A549 (cell line): Measurements from ENCODE around the gene SOX15. TPM values are rescaled to one million over a fixed set of nuclear protein-coding genes. Genes with fewer than 3 reads are reported as not detected.
"Not testable (repeated sequence)": the region's sequence is repeated elsewhere in the genome, so short reads cannot be mapped to it uniquely, and the experiment has no call there.

Experiments
- ATAC-seq, 2 experiments: fragments of 200-7000 bp in 1 of 2; fragments of >200 bp in 1 of 2; cut with Nextera tagmentation in 1 of 2; cut with Tn5 transposase in 1 of 2; 3 replicates each; pipeline versions ENCODE4 v1.8.0 to v1.9.1; 2018 to 2020; ENCODE audit warnings: mild to moderate bottlenecking in 1 of 2, moderate library complexity in 1 of 2
- CTCF ChIA-PET: fragments of 300-600 bp; sonication (Branson Sonifier 250); formaldehyde crosslinking; extraction: SDS; loops from one replicate; lab custom pipeline; 2021; ENCODE audit warnings: antibody characterized with exemption, inconsistent platforms; lab: Yijun Ruan, JAX
- POLR2A ChIA-PET: fragments of 350-600 bp; formaldehyde crosslinking; extraction: SDS; loops from one replicate; lab custom pipeline; 2021; ENCODE audit warnings: antibody characterized with exemption, inconsistent platforms; lab: Yijun Ruan, JAX
- DNase-seq, 2 experiments: peaks; one replicate each; pipeline versions ENCODE4 v3.0.0 to v3.0.0-alpha.2; 2011 to 2016; ENCODE audit warnings: low read depth in 1 of 2, low spot score in 1 of 2
- FAIRE-seq: peaks from 2 replicates; lab custom pipeline; 2011; peaks lifted over from hg19 to GRCh38; lab: Jason Lieb, UNC
- H3K27ac ChIP-seq, 2 experiments: fragments of >200 bp; sonication (Bioruptor Twin); formaldehyde crosslinking; 3 replicates each; pipeline ENCODE4 v1.5.1; 2016 to 2017
- H3K4me1 ChIP-seq: fragments of >200 bp; sonication (Bioruptor Twin); formaldehyde crosslinking; 3 replicates; pipeline ENCODE4 v1.6.1; 2016
- H3K4me2 ChIP-seq: fragments of >200 bp; sonication (Bioruptor Twin); formaldehyde crosslinking; 3 replicates; pipeline ENCODE4 v1.6.1; 2016
- H3K4me3 ChIP-seq: fragments of >200 bp; sonication (Bioruptor Twin); formaldehyde crosslinking; 3 replicates; pipeline ENCODE4 v1.5.1; 2016
- H3K9me3 ChIP-seq: fragments of >200 bp; sonication (Bioruptor Twin); formaldehyde crosslinking; 3 replicates; pipeline ENCODE4 v1.6.1; 2016
- CBX8 ChIP-seq: fragments of 200-600 bp; sonication (generic); IDR thresholded peaks from 2 replicates; pipeline ENCODE4 v1.6.1; 2016
- CHD2 ChIP-seq: fragments of 150-350 bp; IDR thresholded peaks from 2 replicates; pipeline ENCODE4 v1.6.1; 2014; ENCODE audit warnings: low read length; ENCODE audit not compliant: partially characterized antibody
- E2F6 ChIP-seq: IDR thresholded peaks from 2 replicates; pipeline ENCODE4 v1.6.1; 2012; ENCODE audit warnings: low read depth, borderline replicate concordance
- EHF ChIP-seq: fragments of 250-450 bp; sonication (Bioruptor Pico); IDR thresholded peaks from 2 replicates; pipeline ENCODE4 v1.5.0; 2020; ENCODE audit warnings: mild to moderate bottlenecking
- EP300 ChIP-seq, 2 experiments: fragments of >200 bp; sonication (Bioruptor Twin); formaldehyde crosslinking; IDR thresholded peaks; 2 replicates in 1 of 2; 3 replicates in 1 of 2; pipeline ENCODE4 v1.6.1; 2016 to 2017
- FOXS1 ChIP-seq: fragments of 250-450 bp; sonication (Bioruptor Pico); IDR thresholded peaks from 2 replicates; pipeline ENCODE4 v1.5.0; 2020; ENCODE audit warnings: mild to moderate bottlenecking, moderate library complexity
- HDAC2 ChIP-seq: fragments of 200-600 bp; sonication (generic); IDR thresholded peaks from 2 replicates; pipeline ENCODE4 v1.6.1; 2016
- HES2 ChIP-seq: fragments of >200 bp; sonication (Bioruptor Twin); formaldehyde crosslinking; IDR thresholded peaks from 2 replicates; pipeline ENCODE4 v1.6.1; 2016
- HOXA7 ChIP-seq: fragments of 250-450 bp; sonication (Bioruptor Pico); IDR thresholded peaks from 2 replicates; pipeline ENCODE4 v1.5.0; 2020; ENCODE audit warnings: mild to moderate bottlenecking, moderate library complexity
- HOXB13 ChIP-seq: fragments of 250-450 bp; sonication (Bioruptor Pico); IDR thresholded peaks from 2 replicates; pipeline ENCODE4 v1.5.0; 2020; ENCODE audit warnings: low read depth, mild to moderate bottlenecking, moderate library complexity
- JUNB ChIP-seq: fragments of >200 bp; sonication (Bioruptor Twin); formaldehyde crosslinking; IDR thresholded peaks from 2 replicates; pipeline ENCODE4 v1.6.1; 2016
- KDM1A ChIP-seq: fragments of 200-600 bp; sonication (generic); IDR thresholded peaks from 2 replicates; pipeline ENCODE4 v1.6.1; 2016; ENCODE audit warnings: low read depth, mild to moderate bottlenecking
- KDM5A ChIP-seq: fragments of 200-600 bp; sonication (generic); IDR thresholded peaks from 2 replicates; pipeline ENCODE4 v1.6.1; 2016; ENCODE audit warnings: antibody characterized with exemption, mild to moderate bottlenecking
- NFE2L2 ChIP-seq: fragments of 150-350 bp; conservative IDR thresholded peaks from 2 replicates; pipeline ENCODE4 v1.6.1; 2014; ENCODE audit warnings: low read length
- NPAS2 ChIP-seq: fragments of 250-450 bp; sonication (Bioruptor Pico); IDR thresholded peaks from 2 replicates; pipeline ENCODE4 v1.8.0; 2022; ENCODE audit warnings: mild to moderate bottlenecking, moderate library complexity, borderline replicate concordance
- NR3C1 ChIP-seq: fragments of >200 bp; sonication (Bioruptor Twin); formaldehyde crosslinking; IDR thresholded peaks from 3 replicates; pipeline ENCODE4 v1.6.1; 2017
- PBX3 ChIP-seq: IDR thresholded peaks from 2 replicates; pipeline ENCODE4 v1.6.1; 2012
- POLR2AphosphoS2 ChIP-seq: conservative IDR thresholded peaks from 2 replicates; pipeline ENCODE4 v1.6.1; 2012; ENCODE audit warnings: low read length, improper control_type of control experiment, inconsistent platforms
- RARB ChIP-seq: fragments of 250-450 bp; sonication (Bioruptor Pico); IDR thresholded peaks from 2 replicates; pipeline ENCODE4 v1.8.0; 2021; ENCODE audit warnings: mild to moderate bottlenecking, moderate library complexity
- RCOR1 ChIP-seq: fragments of 150-350 bp; IDR thresholded peaks from 2 replicates; pipeline ENCODE4 v1.6.1; 2014; ENCODE audit warnings: antibody characterized with exemption, low read length, low read depth
- RFX5 ChIP-seq: fragments of 450-650 bp; IDR thresholded peaks from 2 replicates; pipeline ENCODE4 v1.7.1; 2014; ENCODE audit warnings: antibody characterized with exemption, mild to moderate bottlenecking, moderate library complexity
- TFCP2L1 ChIP-seq: fragments of 250-450 bp; sonication (Bioruptor Pico); IDR thresholded peaks from 2 replicates; pipeline ENCODE4 v1.5.0; 2021; ENCODE audit warnings: mild to moderate bottlenecking
- USF2 ChIP-seq: fragments of 450-650 bp; IDR thresholded peaks from 2 replicates; pipeline ENCODE4 v1.6.1; 2014; ENCODE audit warnings: antibody characterized with exemption
- ZC3H11A ChIP-seq: fragments of 450-650 bp; IDR thresholded peaks from 2 replicates; pipeline ENCODE4 v1.6.1; 2014; ENCODE audit warnings: antibody characterized with exemption, mild to moderate bottlenecking
- ZFP36 ChIP-seq: fragments of 450-650 bp; IDR thresholded peaks from 2 replicates; pipeline ENCODE4 v1.6.1; 2014; ENCODE audit warnings: borderline replicate concordance; ENCODE audit not compliant: partially characterized antibody
- WGBS: methylation state at CpG from one replicate; pipeline ENCODE4 v1.1.6; 2017; ENCODE audit errors: missing lambda C conversion rate; 5-methylcytosine and 5-hydroxymethylcytosine counted together
- polyA plus RNA-seq, 4 experiments: library from polyadenylated mRNA; depleted of rRNA in 3 of 4; stranded (reverse); fragments of >200 nt; fragmentation: RNase III in 1 of 4; extraction: RNeasy Plus Mini Kit Qiagen cat#74134 plus additional on column Dnase treatment in 1 of 4; gene quantifications; 2 replicates in 3 of 4; 3 replicates in 1 of 4; pipeline ENCODE4 v1.2.3, GENCODE V29; 2011 to 2017

SOX15 gene
- polyA plus RNA-seq, 2 of the 4 experiments (the other 2 are of a cell fraction) = 0.05 to 0.19 TPM

GRCh38 chr17:7610641-7611040 lies 20.7 kb upstream of the SOX15 start (continued):
- TF ChIP-seq TFCP2L1 (CRISPR knock-in tag) (no peak), USF2 (no peak), HDAC2 (no peak)

GRCh38 chr17:7606280-7606679 lies 16.4 kb upstream of the SOX15 start:
- FAIRE-seq = peak; percentile 72
- WGBS = 93% methylated on average over 4 of the region's 4 CpGs
- CTCF ChIA-PET = interaction anchor here (0.8 to 4.7 kb wide), 2 partner anchors 18 to 251 kb away, joined by 5 to 40 read pairs; partner anchors contain the start of gene SOX15
- Histone ChIP-seq H3K4me3 (no peak overlapping the region), H3K27ac (no peak overlapping the region), H3K4me2 (no peak overlapping the region), H3K9me3 (no peaks in the 10 kb centered on the region), H3K4me1 (peaks cover 6% of the 10 kb centered on the region; the same call in 2 of the 3 replicates)
- TF ChIP-seq JUNB (no peak), NR3C1 (no peak), POLR2AphosphoS2 (no peak), RARB (CRISPR knock-in tag) (no peak), CHD2 (no peak), KDM5A (no peak), NFE2L2 (no peak), USF2 (no peak), RCOR1 (no peak), ZC3H11A (no peak), E2F6 (no peak), EP300 (IDR thresholded peaks at IDR 0.05) (no peak), FOXS1 (CRISPR knock-in tag) (no peak)
- DNase-seq = no peak
- no peak for ATAC-seq
- POLR2A ChIA-PET = interaction anchor here (0.6 kb wide), 1 partner anchor 63 kb away, joined by 3 read pairs; no protein-coding TSS in a partner anchor

- H3K4me2 ChIP-seq, DNase-seq, POLR2A ChIA-PET, ATAC-seq, H3K4me1 ChIP-seq, H3K9me3 ChIP-seq, H3K27ac ChIP-seq, H3K4me3 ChIP-seq: not testable (repeated sequence)
- peak; percentile 96 for FAIRE-seq
- CTCF ChIA-PET = interaction anchor here (0.6 to 6.8 kb wide), 3 partner anchors 12 to 507 kb away, joined by 3 to 49 read pairs (median 4); partner anchors contain the start of genes FXR2 and MPDU1
- WGBS = 98% methylated on average over 5 of the region's 5 CpGs
These were observed 7.7 kb upstream of the SOX15 start for GRCh38 chr17:7597561-7597960.

- ChIA-PET POLR2A (interaction anchor here (0.7 to 0.8 kb wide), 3 partner anchors 10 to 94 kb away, joined by 3 to 5 read pairs (median 3); partner anchors contain the start of genes MPDU1 and TP53), CTCF (interaction anchor here (0.6 to 6.8 kb wide), 9 partner anchors 7 to 205 kb away, joined by 3 to 49 read pairs (median 7); partner anchors contain the start of genes FXR2, MPDU1, SENP3 and TP53)
- no peak for FAIRE-seq
These were observed 3.4 kb upstream of the SOX15 start for GRCh38 chr17:7593296-7593695.

More at GRCh38 chr17:7593296-7593695, 3.4 kb upstream of the SOX15 start:
- Histone ChIP-seq H3K4me3 (no peak overlapping the region), H3K27ac (no peak overlapping the region), H3K4me2 (no peak overlapping the region), H3K4me1 (peaks cover 24% of the 10 kb centered on the region), H3K9me3 (no peaks in the 10 kb centered on the region)
- TF ChIP-seq PBX3 = no peak
- no peak for TF ChIP-seq CBX8
- no peak for TF ChIP-seq NPAS2 (CRISPR knock-in tag)
- TF ChIP-seq KDM1A = no peak
- no peak for TF ChIP-seq HOXA7 (CRISPR knock-in tag)
- no peak for TF ChIP-seq EHF (CRISPR knock-in tag)
- no peak for TF ChIP-seq FOXS1 (CRISPR knock-in tag)
- no peak for TF ChIP-seq HOXB13 (CRISPR knock-in tag)
- no peak for TF ChIP-seq RARB (CRISPR knock-in tag)
- no peak for TF ChIP-seq RFX5
- no peak for TF ChIP-seq ZC3H11A
- TF ChIP-seq ZFP36 = no peak
- no peak for TF ChIP-seq HES2
- no peak for TF ChIP-seq TFCP2L1 (CRISPR knock-in tag)
- DNase-seq (no peak), ATAC-seq (no peak)
- 93% methylated on average over 12 of the region's 12 CpGs for WGBS
